PC-3 (cell line): ENCODE measurements around the gene SMARCD3.

Source experiments
- EZH2 ChIP-seq: fragments of 300-600 bp; sonication (generic); IDR thresholded peaks from one replicate; pipeline ENCODE4 v1.6.1; 2017; ENCODE audit warnings: antibody characterized with exemption, mild to moderate bottlenecking, low read length; ENCODE audit not compliant: unreplicated experiment
- TF ChIP-seq, protein P1 (sequence below): fragments of 300-600 bp; sonication (generic); conservative IDR thresholded peaks from 2 replicates; pipeline ENCODE4 v1.5.1; 2017; ENCODE audit warnings: antibody characterized with exemption, low read depth, mild to moderate bottlenecking, low read length

DNA sequence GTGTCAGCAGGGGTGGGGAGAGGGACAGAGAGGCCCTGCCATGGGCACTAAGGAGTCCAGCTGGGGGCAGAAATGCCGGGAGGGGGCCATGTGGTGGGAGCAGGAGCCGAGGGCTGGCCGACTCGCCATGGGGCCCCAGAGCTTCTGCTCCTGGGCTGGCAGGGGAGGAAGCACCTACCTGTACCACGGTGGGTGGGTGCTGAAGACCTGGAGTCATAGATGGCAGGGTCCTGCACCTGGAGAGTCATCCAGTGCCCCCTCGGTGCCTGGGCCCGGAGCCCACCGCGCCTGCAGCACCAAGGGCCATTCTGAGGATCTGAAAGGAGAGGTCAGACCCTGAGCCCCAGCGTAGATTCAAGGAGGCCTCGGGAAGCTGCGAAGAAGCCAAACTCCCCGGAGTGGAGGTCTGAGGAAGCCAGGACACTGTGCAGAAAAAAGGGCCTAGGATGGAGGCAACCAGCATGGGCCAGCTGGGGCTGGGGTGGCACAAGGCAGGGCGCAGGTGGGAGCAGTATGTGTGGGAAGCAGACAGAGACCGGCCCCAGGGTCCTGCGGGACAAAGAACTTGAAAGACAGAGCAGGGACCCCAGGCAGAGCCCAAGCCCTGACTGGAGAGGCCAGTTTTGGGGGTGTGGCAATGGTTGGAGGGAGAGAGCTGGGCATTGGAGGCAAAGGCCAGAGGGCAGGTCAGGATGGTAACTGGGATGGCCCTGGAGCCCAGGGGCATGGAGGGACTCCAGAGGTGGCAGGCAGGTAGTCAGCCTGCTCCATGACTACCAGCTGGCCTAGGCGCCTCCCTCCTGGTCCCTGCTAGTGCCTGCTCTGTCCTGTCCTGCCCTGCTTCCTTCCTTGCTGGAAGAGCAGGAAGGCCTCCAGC, 26.7 kb upstream of the SMARCD3 start:
- TF ChIP-seq EZH2: no peak
- TF ChIP-seq, protein P1, sequence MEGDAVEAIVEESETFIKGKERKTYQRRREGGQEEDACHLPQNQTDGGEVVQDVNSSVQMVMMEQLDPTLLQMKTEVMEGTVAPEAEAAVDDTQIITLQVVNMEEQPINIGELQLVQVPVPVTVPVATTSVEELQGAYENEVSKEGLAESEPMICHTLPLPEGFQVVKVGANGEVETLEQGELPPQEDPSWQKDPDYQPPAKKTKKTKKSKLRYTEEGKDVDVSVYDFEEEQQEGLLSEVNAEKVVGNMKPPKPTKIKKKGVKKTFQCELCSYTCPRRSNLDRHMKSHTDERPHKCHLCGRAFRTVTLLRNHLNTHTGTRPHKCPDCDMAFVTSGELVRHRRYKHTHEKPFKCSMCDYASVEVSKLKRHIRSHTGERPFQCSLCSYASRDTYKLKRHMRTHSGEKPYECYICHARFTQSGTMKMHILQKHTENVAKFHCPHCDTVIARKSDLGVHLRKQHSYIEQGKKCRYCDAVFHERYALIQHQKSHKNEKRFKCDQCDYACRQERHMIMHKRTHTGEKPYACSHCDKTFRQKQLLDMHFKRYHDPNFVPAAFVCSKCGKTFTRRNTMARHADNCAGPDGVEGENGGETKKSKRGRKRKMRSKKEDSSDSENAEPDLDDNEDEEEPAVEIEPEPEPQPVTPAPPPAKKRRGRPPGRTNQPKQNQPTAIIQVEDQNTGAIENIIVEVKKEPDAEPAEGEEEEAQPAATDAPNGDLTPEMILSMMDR: no peak
